Right ventricle myocardium superior (tissue), 1 donor: Measurements from ENCODE around the gene STXBP5L. TPM values are rescaled to one million over a fixed set of nuclear protein-coding genes. Genes with fewer than 3 reads are reported as not detected.
A peak's percentile ranks its signal among the peaks of the same experiment; 100 is the strongest.
"Not testable (repeated sequence)": the region's sequence is repeated elsewhere in the genome, so short reads cannot be mapped to it uniquely, and the experiment has no call there.

ENCODE experiments used
- ATAC-seq: fragments of 200-7000 bp; cut with Tn5 transposase; one replicate; pipeline ENCODE4 v1.9.1; 2020; ENCODE audit warnings: mild to moderate bottlenecking; ENCODE audit not compliant: poor library complexity
- DNase-seq: peaks from one replicate; pipeline ENCODE4 v3.0.0-alpha.2; 2020
- intact Hi-C: fragments of 100-400 bp; cut with DNase I; formaldehyde crosslinking; loops from one replicate; pipeline ENCODE4 v1.11.2; 2022
- total RNA-seq: library from RNA; stranded (reverse); fragmentation: NEBNext Ultra II Directional; extraction: Animal tissue kit (Norgen Biotek cat#: 25700); gene quantifications from one replicate; pipeline ENCODE4 v1.2.1, GENCODE V29; 2021
- donor health status: DM: no; HTN: yes; CAD: no; lungs with severe emphysema.

STXBP5L gene
- total RNA-seq, 1 donor from 2014 or later = not detected

GRCh38 chr3:121362035-121362734, 454.2 kb downstream of the STXBP5L start:
- no peak for ATAC-seq
- intact Hi-C loops = no loop called here
- DNase-seq = peak; percentile 22

GRCh38 chr3:121388308-121388707, 480.3 kb downstream of the STXBP5L start:
- ATAC-seq, intact Hi-C loops: not testable (repeated sequence)

GRCh38 chr3:121395967-121396366, 488.0 kb downstream of the STXBP5L start:
- ATAC-seq, DNase-seq, intact Hi-C loops: not testable (repeated sequence)

More at GRCh38 chr3:121388308-121388707, 480.3 kb downstream of the STXBP5L start:
- DNase-seq = not testable (repeated sequence)

GRCh38 chr3:121398051-121398450, 490.0 kb downstream of the STXBP5L start:
- DNase-seq, intact Hi-C loops: not testable (repeated sequence)

GRCh38 chr3:121399820-121400219, 491.8 kb downstream of the STXBP5L start:
- no peak for DNase-seq
- no peak for ATAC-seq
- intact Hi-C loops = no loop called here

More at GRCh38 chr3:121398051-121398450, 490.0 kb downstream of the STXBP5L start:
- ATAC-seq = not testable (repeated sequence)

- intact Hi-C loops = no loop called here
- DNase-seq = no peak
- ATAC-seq = no peak
These were observed 497.6 kb downstream of the STXBP5L start for GRCh38 chr3:121405631-121406030.

- intact Hi-C loops = loop anchor here (10.0 kb wide), 1 partner anchor 63 kb away; no protein-coding TSS in a partner anchor
- ATAC-seq (no peak), DNase-seq (no peak)
These were observed 503.5 kb downstream of the STXBP5L start for GRCh38 chr3:121411523-121411922.

- no peak for ATAC-seq
- intact Hi-C loops = loop anchor here (10.0 kb wide), 1 partner anchor 60 kb away; no protein-coding TSS in a partner anchor
- no peak for DNase-seq
These were observed 506.9 kb downstream of the STXBP5L start for GRCh38 chr3:121414924-121415323.

GRCh38 chr3:121418182-121418581, 510.2 kb downstream of the STXBP5L start:
- intact Hi-C loops = loop anchor here (10.0 kb wide), 1 partner anchor 57 kb away; no protein-coding TSS in a partner anchor
- DNase-seq (no peak), ATAC-seq (no peak)

- ATAC-seq (no peak), DNase-seq (no peak)
- intact Hi-C loops = no loop called here
These were observed 516.5 kb downstream of the STXBP5L start for GRCh38 chr3:121424549-121424948.

GRCh38 chr3:121430664-121431215, 522.7 kb downstream of the STXBP5L start:
- intact Hi-C loops = no loop called here
- ATAC-seq (no peak), DNase-seq (no peak)

GRCh38 chr3:121431726-121432517, 523.9 kb downstream of the STXBP5L start:
- peak; percentile 59 for ATAC-seq
- DNase-seq = no peak
- intact Hi-C loops = no loop called here

GRCh38 chr3:121436074-121436473, 528.1 kb downstream of the STXBP5L start:
- no peak for ATAC-seq
- intact Hi-C loops = no loop called here

GRCh38 chr3:121436641-121437040, 528.6 kb downstream of the STXBP5L start:
- ATAC-seq = no peak
- intact Hi-C loops = no loop called here
- no peak for DNase-seq

More at GRCh38 chr3:121436074-121436473, 528.1 kb downstream of the STXBP5L start:
- DNase-seq = no peak

GRCh38 chr3:121443456-121443855, 535.5 kb downstream of the STXBP5L start:
- ATAC-seq = no peak
- intact Hi-C loops = no loop called here
- DNase-seq = no peak

- intact Hi-C loops, DNase-seq, ATAC-seq: not testable (repeated sequence)
These were observed 543.7 kb downstream of the STXBP5L start for GRCh38 chr3:121451752-121452151.

GRCh38 chr3:121462565-121462964, 554.6 kb downstream of the STXBP5L start:
- ATAC-seq (no peak), DNase-seq (no peak)
- intact Hi-C loops = no loop called here

- intact Hi-C loops = no loop called here
- DNase-seq = no peak
- no peak for ATAC-seq
These were observed 555.7 kb downstream of the STXBP5L start for GRCh38 chr3:121463745-121464144.

GRCh38 chr3:121467085-121467484, 559.1 kb downstream of the STXBP5L start:
- no peak for ATAC-seq
- intact Hi-C loops = no loop called here
- no peak for DNase-seq
